Measurements from ENCODE around the gene BUD13.

DNA sequence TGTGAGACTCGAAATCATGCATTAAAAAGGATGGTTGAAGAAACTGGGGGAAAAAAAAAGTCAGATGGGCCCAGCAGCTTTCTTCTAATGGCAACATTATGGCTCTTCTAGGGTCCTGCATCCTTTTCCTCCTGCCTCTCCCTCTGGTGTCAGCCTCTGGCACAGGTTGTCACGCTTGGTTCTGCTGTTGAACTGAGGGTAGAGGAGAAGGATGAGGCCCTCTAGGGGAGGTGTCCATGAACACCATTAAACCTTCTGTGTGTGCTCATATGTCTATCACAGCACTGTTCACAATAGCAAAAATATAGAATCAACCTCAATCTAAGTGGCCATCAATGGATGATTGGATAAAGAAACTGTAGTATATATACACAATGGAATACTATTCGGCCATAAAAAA lies 36.0 kb downstream of the BUD13 start:
- TF ChIP-seq, protein P1, sequence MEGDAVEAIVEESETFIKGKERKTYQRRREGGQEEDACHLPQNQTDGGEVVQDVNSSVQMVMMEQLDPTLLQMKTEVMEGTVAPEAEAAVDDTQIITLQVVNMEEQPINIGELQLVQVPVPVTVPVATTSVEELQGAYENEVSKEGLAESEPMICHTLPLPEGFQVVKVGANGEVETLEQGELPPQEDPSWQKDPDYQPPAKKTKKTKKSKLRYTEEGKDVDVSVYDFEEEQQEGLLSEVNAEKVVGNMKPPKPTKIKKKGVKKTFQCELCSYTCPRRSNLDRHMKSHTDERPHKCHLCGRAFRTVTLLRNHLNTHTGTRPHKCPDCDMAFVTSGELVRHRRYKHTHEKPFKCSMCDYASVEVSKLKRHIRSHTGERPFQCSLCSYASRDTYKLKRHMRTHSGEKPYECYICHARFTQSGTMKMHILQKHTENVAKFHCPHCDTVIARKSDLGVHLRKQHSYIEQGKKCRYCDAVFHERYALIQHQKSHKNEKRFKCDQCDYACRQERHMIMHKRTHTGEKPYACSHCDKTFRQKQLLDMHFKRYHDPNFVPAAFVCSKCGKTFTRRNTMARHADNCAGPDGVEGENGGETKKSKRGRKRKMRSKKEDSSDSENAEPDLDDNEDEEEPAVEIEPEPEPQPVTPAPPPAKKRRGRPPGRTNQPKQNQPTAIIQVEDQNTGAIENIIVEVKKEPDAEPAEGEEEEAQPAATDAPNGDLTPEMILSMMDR (IDR thresholded peaks at IDR 0.05; ENCODE audit: low read length), result no peak; the same call in 1 of the 2 replicates
- TF ChIP-seq EZH2phosphoT487 (IDR thresholded peaks at IDR 0.05; ENCODE audit: low read length) (no peak), EZH2 (optimal IDR thresholded peaks at IDR 0.05; ENCODE audit: low read depth, low read length) (no peak)
